CD4-positive, alpha-beta T cell (primary cell): ENCODE data around the gene FECH. TPM values are rescaled to one million over a fixed set of nuclear protein-coding genes. Genes with fewer than 3 reads are reported as not detected.

Source experiments
- ATAC-seq: fragments of 200-7000 bp; cut with Tn5 transposase; one replicate; pipeline ENCODE4 v1.10.0; 2022; ENCODE audit warnings: mild to moderate bottlenecking; ENCODE audit not compliant: poor library complexity
- CTCF ChIA-PET: fragments of 350-600 bp; sonication (Branson Sonifier 250); formaldehyde crosslinking; loops from one replicate; lab custom pipeline; 2021; ENCODE audit warnings: antibody characterized with exemption, inconsistent platforms; lab: Charles Lee
- POLR2A ChIA-PET: fragments of 350-600 bp; sonication (Branson Sonifier 250); formaldehyde crosslinking; loops from one replicate; lab custom pipeline; 2021; ENCODE audit warnings: antibody characterized with exemption, inconsistent platforms; lab: Charles Lee
- DNase-seq, 14 experiments: peaks; one replicate each; pipeline ENCODE4 v3.0.0-alpha.2; 2013 to 2020; ENCODE audit warnings: mixed read lengths in 2 of 14
- H3K27ac ChIP-seq, 2 donors: one replicate each; pipeline versions ENCODE4 v1.5.1 to v1.7.0; 2013; ENCODE audit warnings: low read length in 2 of 2, low read depth in 1 of 2, mild to moderate bottlenecking in 1 of 2
- H3K27me3 ChIP-seq, 2 experiments: 1 replicate in 1 of 2; 2 replicates in 1 of 2; pipeline versions ENCODE4 v1.6.1 to v1.7.0; 2013; ENCODE audit warnings: low read length in 2 of 2, control low read depth in 1 of 2, mild to moderate bottlenecking in 1 of 2, moderate library complexity in 1 of 2; ENCODE audit not compliant: insufficient read depth in 2 of 2, control insufficient read depth in 1 of 2
- H3K36me3 ChIP-seq: one replicate; pipeline ENCODE4 v1.6.1; 2013; ENCODE audit warnings: low read length, control low read depth; ENCODE audit not compliant: insufficient read depth
- H3K4me1 ChIP-seq: one replicate; pipeline ENCODE4 v1.6.1; 2013; ENCODE audit warnings: low read length, control low read depth; ENCODE audit not compliant: insufficient read depth
- H3K4me3 ChIP-seq: one replicate; pipeline ENCODE4 v1.5.1; 2013; ENCODE audit warnings: mild to moderate bottlenecking, low read length, moderate library complexity
- H3K9me3 ChIP-seq, 2 experiments: 1 replicate in 1 of 2; 2 replicates in 1 of 2; pipeline versions ENCODE4 v1.6.1 to v1.7.0; 2013; ENCODE audit warnings: low read length in 2 of 2, mild to moderate bottlenecking in 2 of 2, control low read depth in 1 of 2, moderate library complexity in 1 of 2; ENCODE audit not compliant: control insufficient read depth in 1 of 2, insufficient read depth in 1 of 2
- H3K27ac Mint-ChIP-seq: one replicate; pipeline ENCODE4 v1.8.0; 2020; ENCODE audit warnings: mixed read lengths
- H3K27me3 Mint-ChIP-seq: one replicate; pipeline ENCODE4 v1.8.0; 2021; ENCODE audit warnings: mixed read lengths
- H3K36me3 Mint-ChIP-seq: one replicate; pipeline ENCODE4 v1.8.0; 2021; ENCODE audit warnings: low read depth, mixed read lengths
- H3K4me1 Mint-ChIP-seq: one replicate; pipeline ENCODE4 v1.8.0; 2021; ENCODE audit warnings: low read depth, mixed read lengths
- H3K4me3 Mint-ChIP-seq: one replicate; pipeline ENCODE4 v1.8.0; 2020; ENCODE audit warnings: mild to moderate bottlenecking, mixed read lengths
- H3K9me3 Mint-ChIP-seq: one replicate; pipeline ENCODE4 v1.8.0; 2020; ENCODE audit warnings: mixed read lengths
- intact Hi-C, 2 experiments: fragments of 100-400 bp; cut with DNase I in 1 of 2; cut with micrococcal nuclease in 1 of 2; formaldehyde crosslinking; loops; one replicate each; pipeline versions ENCODE4 v1.15.1 to v1.9.0; 2023 to 2025; cut with DNase I, micrococcal nuclease
- total RNA-seq, 174 experiments: library from RNA in 2 of 174; stranded (reverse) in 2 of 174; gene quantifications; one replicate each; pipeline ENCODE4 v1.2.3 and lab custom pipeline; 2021 to 2026
- TF ChIP-seq, protein P1 (sequence below): fragments of 200-600 bp; IDR thresholded peaks from one replicate; pipeline ENCODE4 v1.8.0; 2022; ENCODE audit warnings: antibody characterized with exemption, mild to moderate bottlenecking

The FECH gene
- total RNA-seq, 2 experiments from 2014 or later = 7.5 to 8.1 TPM

DNA sequence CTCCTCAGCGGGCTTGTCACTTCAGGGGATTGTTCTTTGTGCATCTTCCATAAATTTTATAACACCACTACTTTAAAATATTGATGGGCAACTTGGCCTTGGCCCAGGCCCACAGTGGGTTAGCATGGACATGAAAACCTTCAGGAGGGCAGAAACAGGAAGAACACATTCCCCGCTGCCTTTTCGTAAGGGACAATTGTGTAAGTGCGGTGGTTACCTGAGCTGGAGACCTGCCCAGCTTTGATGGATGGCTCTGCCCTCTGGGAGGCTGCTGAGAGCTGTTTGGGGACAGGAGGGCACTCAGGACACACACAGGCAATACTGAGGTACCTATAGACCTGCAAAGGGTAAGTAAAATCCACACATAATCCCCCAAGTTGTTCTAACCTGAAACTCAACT lies 46.8 kb downstream of the FECH start:
- CTCF ChIA-PET = interaction anchor here (0.6 kb wide), 1 partner anchor 916 kb away, joined by 3 read pairs; no protein-coding TSS in a partner anchor
- Mint-ChIP-seq H3K4me3 (no peak overlapping the region), H3K9me3 (no peaks in the 10 kb centered on the region), H3K27ac (no peak overlapping the region), H3K27me3 (peaks cover 3% of the 10 kb centered on the region), H3K4me1 (no peaks in the 10 kb centered on the region), H3K36me3 (no peaks in the 10 kb centered on the region)
- Histone ChIP-seq H3K27ac (no peak overlapping the region), H3K4me3 (no peak overlapping the region), H3K4me1 (no peaks in the 10 kb centered on the region), H3K36me3 (no peaks in the 10 kb centered on the region), H3K27me3 (no peaks in the 10 kb centered on the region), H3K9me3 (no peaks in the 10 kb centered on the region)
- intact Hi-C loops = no loop called here
- no peak for ATAC-seq
- POLR2A ChIA-PET = no interaction called here
- DNase-seq = no peak
- TF ChIP-seq, protein P1, sequence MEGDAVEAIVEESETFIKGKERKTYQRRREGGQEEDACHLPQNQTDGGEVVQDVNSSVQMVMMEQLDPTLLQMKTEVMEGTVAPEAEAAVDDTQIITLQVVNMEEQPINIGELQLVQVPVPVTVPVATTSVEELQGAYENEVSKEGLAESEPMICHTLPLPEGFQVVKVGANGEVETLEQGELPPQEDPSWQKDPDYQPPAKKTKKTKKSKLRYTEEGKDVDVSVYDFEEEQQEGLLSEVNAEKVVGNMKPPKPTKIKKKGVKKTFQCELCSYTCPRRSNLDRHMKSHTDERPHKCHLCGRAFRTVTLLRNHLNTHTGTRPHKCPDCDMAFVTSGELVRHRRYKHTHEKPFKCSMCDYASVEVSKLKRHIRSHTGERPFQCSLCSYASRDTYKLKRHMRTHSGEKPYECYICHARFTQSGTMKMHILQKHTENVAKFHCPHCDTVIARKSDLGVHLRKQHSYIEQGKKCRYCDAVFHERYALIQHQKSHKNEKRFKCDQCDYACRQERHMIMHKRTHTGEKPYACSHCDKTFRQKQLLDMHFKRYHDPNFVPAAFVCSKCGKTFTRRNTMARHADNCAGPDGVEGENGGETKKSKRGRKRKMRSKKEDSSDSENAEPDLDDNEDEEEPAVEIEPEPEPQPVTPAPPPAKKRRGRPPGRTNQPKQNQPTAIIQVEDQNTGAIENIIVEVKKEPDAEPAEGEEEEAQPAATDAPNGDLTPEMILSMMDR = no peak

DNA sequence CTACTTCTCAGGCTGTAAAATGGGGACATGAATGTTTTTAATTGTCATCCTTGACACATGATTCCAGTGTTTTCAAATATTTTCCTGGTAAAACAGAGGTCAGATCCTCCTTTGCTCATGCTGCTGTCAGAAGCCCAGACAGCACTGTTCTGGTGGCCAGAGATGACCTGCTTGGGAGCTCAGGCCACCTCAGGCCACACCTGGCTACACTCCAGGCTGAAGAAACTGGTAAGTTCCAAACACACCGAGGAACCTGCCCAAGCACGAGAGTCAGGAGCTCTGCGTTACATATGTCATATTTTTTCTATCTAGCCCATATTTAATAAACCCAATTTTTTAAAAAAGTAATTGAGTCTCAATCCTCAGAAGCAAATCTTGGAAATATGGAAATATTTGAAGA lies 47.9 kb downstream of the FECH start:
- H3K27ac Mint-ChIP-seq = no peak overlapping the region
- intact Hi-C loops = no loop called here
- H3K36me3 Mint-ChIP-seq = no peaks in the 10 kb centered on the region
- no peak overlapping the region for H3K4me3 Mint-ChIP-seq
- Histone ChIP-seq H3K27me3 (no peaks in the 10 kb centered on the region), H3K4me3 (no peak overlapping the region), H3K9me3 (no peaks in the 10 kb centered on the region), H3K4me1 (no peaks in the 10 kb centered on the region), H3K36me3 (no peaks in the 10 kb centered on the region), H3K27ac (no peak overlapping the region)
- no peak for DNase-seq
- no peak for ATAC-seq
- no peaks in the 10 kb centered on the region for H3K4me1 Mint-ChIP-seq
- ChIA-PET POLR2A (no interaction called here), CTCF (no interaction called here)
- H3K27me3 Mint-ChIP-seq = peaks cover 6% of the 10 kb centered on the region
- TF ChIP-seq, protein P1 = no peak
- H3K9me3 Mint-ChIP-seq = no peaks in the 10 kb centered on the region

DNA sequence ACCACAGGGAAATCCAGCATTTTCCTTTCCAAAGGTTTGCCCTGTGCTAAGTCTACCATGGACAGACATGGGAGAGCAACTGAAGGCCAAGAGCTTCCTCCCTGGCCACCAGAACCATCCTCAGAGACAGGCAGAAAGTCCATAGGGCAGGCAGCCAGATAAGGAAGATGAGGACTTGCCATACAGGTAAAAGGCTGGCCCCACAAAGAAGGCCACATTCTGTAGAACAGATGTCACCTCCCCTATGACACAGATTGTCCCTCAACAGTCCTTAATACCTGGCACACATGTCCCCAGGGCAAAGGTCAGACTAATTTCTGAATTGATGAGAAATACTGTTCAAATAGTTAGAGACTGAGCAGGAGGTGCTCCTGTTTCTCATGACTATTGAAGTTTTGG lies 52.0 kb downstream of the FECH start:
- H3K27ac ChIP-seq = no peak overlapping the region
- H3K4me1 Mint-ChIP-seq = no peaks in the 10 kb centered on the region

More for the DNA sequence above, 52.0 kb downstream of the FECH start:
- H3K27me3 ChIP-seq = no peaks in the 10 kb centered on the region
- ATAC-seq = no peak
- no peak for DNase-seq
- no peak overlapping the region for H3K4me3 ChIP-seq
- H3K4me3 Mint-ChIP-seq = no peak overlapping the region
- TF ChIP-seq, protein P1 = no peak
- intact Hi-C loops = no loop called here
- H3K36me3 ChIP-seq = no peaks in the 10 kb centered on the region
- no peaks in the 10 kb centered on the region for H3K9me3 ChIP-seq
- ChIA-PET POLR2A (no interaction called here), CTCF (no interaction called here)
- H3K4me1 ChIP-seq = no peaks in the 10 kb centered on the region
- H3K27ac Mint-ChIP-seq = no peak overlapping the region
- H3K27me3 Mint-ChIP-seq = peaks cover 6% of the 10 kb centered on the region
- H3K36me3 Mint-ChIP-seq = no peaks in the 10 kb centered on the region
- H3K9me3 Mint-ChIP-seq = no peaks in the 10 kb centered on the region
